ENCODE measurements around the gene CYLD. TPM values are rescaled to one million over a fixed set of nuclear protein-coding genes. Genes with fewer than 3 reads are reported as not detected.

Gene CYLD
- total and polyA plus RNA-seq, 12 donors: 10.3 to 61.7 (median 37.1) TPM

GRCh38 chr16:50839356-50839755 is 97.5 kb downstream of the CYLD start:
- DNase-seq (no peak), ATAC-seq (no peak)
- Histone ChIP-seq H3K36me3 (no peaks in the 10 kb centered on the region), H3K9me3 (no peaks in the 10 kb centered on the region), H3K27me3 (peaks cover 0 to 53% (median 34%) of the 10 kb centered on the region in 7 donors), H3K4me3 (no peak overlapping the region), H3K4me1 (peaks cover 0 to 9% (median 3%) of the 10 kb centered on the region in 9 donors), H3K27ac (no peak overlapping the region)
- intact Hi-C loops (cut with DNase I): no loop called here
- TF ChIP-seq CTCF (IDR thresholded peaks at IDR 0.05): no peak
- WGBS, 2 donors: 87 to 90% methylated on average over 5 of the region's 5 CpGs

GRCh38 chr16:50839920-50840729 is 98.2 kb downstream of the CYLD start:
- H3K27me3 ChIP-seq: peaks cover 0 to 46% (median 38%) of the 10 kb centered on the region in 7 donors
- intact Hi-C loops (cut with DNase I): no loop called here

GRCh38 chr16:50841081-50841886 is 99.4 kb downstream of the CYLD start:
- no peaks in the 10 kb centered on the region for H3K36me3 ChIP-seq
- WGBS, 2 donors: 14 to 15% methylated on average over 44 of the region's 44 CpGs
- TF ChIP-seq CTCF (IDR thresholded peaks at IDR 0.05): no peak
- intact Hi-C loops (cut with DNase I): no loop called here
- peak in 1 of 8 donors; percentile 10 for ATAC-seq
- H3K27me3 ChIP-seq: peaks cover 0 to 48% (median 32%) of the 10 kb centered on the region in 7 donors
- no peak overlapping the region for H3K27ac ChIP-seq
- no peaks in the 10 kb centered on the region for H3K9me3 ChIP-seq
- no peak for DNase-seq
- H3K4me3 ChIP-seq: peak overlapping the region in 9 of 10 donors; percentile 21 to 51 (median 32)
- H3K4me1 ChIP-seq: peaks cover 0 to 9% (median 3%) of the 10 kb centered on the region in 9 donors

More at GRCh38 chr16:50839920-50840729, 98.2 kb downstream of the CYLD start:
- H3K4me1 ChIP-seq: peaks cover 0 to 9% (median 3%) of the 10 kb centered on the region in 9 donors
- no peak overlapping the region for H3K4me3 ChIP-seq
- DNase-seq (no peak), ATAC-seq (no peak)
- no peak for TF ChIP-seq CTCF (IDR thresholded peaks at IDR 0.05)
- H3K9me3 ChIP-seq: no peaks in the 10 kb centered on the region
- no peak overlapping the region for H3K27ac ChIP-seq
- WGBS, 2 donors: 87 to 88% methylated on average over 16 of the region's 16 CpGs
- no peaks in the 10 kb centered on the region for H3K36me3 ChIP-seq

- H3K4me1 ChIP-seq: peaks cover 0 to 9% (median 3%) of the 10 kb centered on the region in 9 donors
- H3K9me3 ChIP-seq: no peaks in the 10 kb centered on the region
- H3K36me3 ChIP-seq: no peaks in the 10 kb centered on the region
- H3K27ac ChIP-seq: no peak overlapping the region
- intact Hi-C loops (cut with DNase I): no loop called here
- ATAC-seq: no peak
- 84 to 90% methylated on average over 17 of the region's 17 CpGs for WGBS, 2 donors
- no peak overlapping the region for H3K4me3 ChIP-seq
- no peak for DNase-seq
- no peak for TF ChIP-seq CTCF (IDR thresholded peaks at IDR 0.05)
- peaks cover 0 to 47% (median 32%) of the 10 kb centered on the region in 7 donors for H3K27me3 ChIP-seq
These were observed 100.2 kb downstream of the CYLD start for GRCh38 chr16:50842013-50842505.
